ENCODE data around the gene LRRTM2.
A peak's percentile ranks its signal among the peaks of the same experiment; 100 is the strongest.
"Not testable (repeated sequence)": the region's sequence is repeated elsewhere in the genome, so short reads cannot be mapped to it uniquely, and the experiment has no call there.

Gene LRRTM2

GRCh38 chr5:138874771-138875551 lies at the start of gene LRRTM2:
Gene LRRTM2 (minus strand): TSS chr5:138875335. CDS start chr5:138874911, 424 bp downstream.
- DNase-seq = peak; percentile 61

GRCh38 chr5:138922494-138922893 lies 47.4 kb upstream of the LRRTM2 start:
- DNase-seq = no peak

GRCh38 chr5:138921362-138921761 lies 46.2 kb upstream of the LRRTM2 start:
- DNase-seq = not testable (repeated sequence)

- no peak for DNase-seq
Measured at GRCh38 chr5:138920181-138920580, 45.0 kb upstream of the LRRTM2 start.

- no peak for DNase-seq
Measured at GRCh38 chr5:138918686-138919085, 43.6 kb upstream of the LRRTM2 start.

GRCh38 chr5:138914338-138914737 lies 39.2 kb upstream of the LRRTM2 start:
- DNase-seq = no peak

GRCh38 chr5:138913773-138914172 lies 38.6 kb upstream of the LRRTM2 start:
- DNase-seq = no peak

GRCh38 chr5:138912093-138912492 lies 37.0 kb upstream of the LRRTM2 start:
- no peak for DNase-seq

GRCh38 chr5:138911441-138911840 lies 36.3 kb upstream of the LRRTM2 start:
- DNase-seq = no peak

GRCh38 chr5:138910546-138911185 lies 35.5 kb upstream of the LRRTM2 start:
- DNase-seq = no peak

- DNase-seq = no peak
Measured at GRCh38 chr5:138909734-138910133, 34.6 kb upstream of the LRRTM2 start.

GRCh38 chr5:138905541-138905940 lies 30.4 kb upstream of the LRRTM2 start:
- no peak for DNase-seq

- DNase-seq = no peak
Measured at GRCh38 chr5:138903130-138903775, 28.1 kb upstream of the LRRTM2 start.

GRCh38 chr5:138901716-138902115 lies 26.6 kb upstream of the LRRTM2 start:
- DNase-seq = no peak

- DNase-seq = no peak
Measured at GRCh38 chr5:138900281-138900965, 25.3 kb upstream of the LRRTM2 start.

GRCh38 chr5:138898742-138899141 lies 23.6 kb upstream of the LRRTM2 start:
- DNase-seq = no peak

- DNase-seq = no peak
Measured at GRCh38 chr5:138898299-138898698, 23.2 kb upstream of the LRRTM2 start.

- DNase-seq = no peak
Measured at GRCh38 chr5:138895918-138896317, 20.8 kb upstream of the LRRTM2 start.

- no peak for DNase-seq
Measured at GRCh38 chr5:138890644-138891043, 15.5 kb upstream of the LRRTM2 start.

- DNase-seq = no peak
Measured at GRCh38 chr5:138889994-138890393, 14.9 kb upstream of the LRRTM2 start.

GRCh38 chr5:138884554-138884953 lies 9.4 kb upstream of the LRRTM2 start:
- no peak for DNase-seq

- no peak for DNase-seq
Measured at GRCh38 chr5:138884094-138884493, 9.0 kb upstream of the LRRTM2 start.

- no peak for DNase-seq
Measured at GRCh38 chr5:138883211-138883610, 8.1 kb upstream of the LRRTM2 start.
